ENCODE data around the gene HSDL1. TPM values are rescaled to one million over a fixed set of nuclear protein-coding genes. Genes with fewer than 3 reads are reported as not detected.

Gene HSDL1
- polyA plus RNA-seq, 5 donors: 33.5 to 46.7 (median 44.7) TPM

GRCh38 chr16:84178146-84178765 lies 33.3 kb upstream of the HSDL1 start:
- DNase-seq: no peak

- no peak for DNase-seq
These were observed 32.7 kb upstream of the HSDL1 start for GRCh38 chr16:84177741-84178073.

GRCh38 chr16:84176192-84177053 lies 31.4 kb upstream of the HSDL1 start:
- DNase-seq: no peak

DNA sequence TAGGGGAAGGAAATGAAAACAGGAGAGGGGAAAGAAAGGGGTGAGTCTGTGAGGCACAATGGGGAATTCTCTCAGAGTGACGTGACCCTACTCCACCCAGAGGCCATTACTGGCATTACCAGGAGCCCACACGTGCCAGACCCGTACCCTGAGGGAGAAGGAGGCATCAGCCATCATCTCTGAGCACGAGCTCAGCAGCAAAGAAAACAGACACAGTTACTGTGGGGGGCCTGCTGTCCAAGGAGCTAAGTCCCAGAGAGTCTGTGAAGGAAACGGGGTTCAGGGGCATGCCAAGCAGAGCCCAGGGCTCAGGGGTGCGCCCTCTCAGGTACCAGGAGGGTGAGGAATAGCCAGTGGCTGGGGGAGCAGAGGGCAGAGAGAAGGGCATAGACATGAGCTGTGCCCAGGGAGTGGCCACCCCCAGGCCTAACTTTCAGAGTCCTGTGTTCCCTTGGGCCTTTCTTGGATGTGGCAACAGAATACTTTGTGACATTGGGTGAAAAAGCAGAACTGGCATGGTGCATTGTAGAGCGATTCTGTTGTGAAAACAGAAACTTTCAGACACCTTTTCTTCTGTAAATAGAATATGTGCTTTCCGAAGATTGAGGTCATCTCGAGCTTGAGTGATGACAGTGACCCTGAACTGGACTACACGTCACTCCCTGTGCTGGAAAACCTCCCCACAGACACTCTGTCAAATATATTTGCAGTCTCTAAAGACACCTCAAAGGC lies 30.5 kb upstream of the HSDL1 start:
- DNase-seq: no peak

DNA sequence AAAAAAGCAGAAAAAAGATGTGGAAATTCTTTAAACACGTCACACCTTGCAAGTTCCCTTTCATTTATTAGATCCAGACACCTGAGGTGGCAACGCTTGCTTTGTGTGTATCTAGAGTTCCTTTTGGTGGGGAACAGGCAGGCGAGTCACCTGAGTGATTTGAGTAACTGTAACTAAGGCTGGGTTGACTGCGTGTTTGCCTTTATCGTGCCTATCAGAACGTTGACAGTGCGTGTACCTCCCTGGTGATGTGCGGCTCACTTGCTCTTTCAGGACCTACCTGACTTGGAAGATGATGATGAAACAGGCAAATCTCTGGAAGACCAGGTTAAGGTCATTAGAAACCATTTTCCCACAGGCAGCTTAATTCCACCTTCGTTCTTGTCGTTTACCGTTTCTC lies 29.4 kb upstream of the HSDL1 start:
- DNase-seq: no peak

GRCh38 chr16:84169765-84170310 lies 24.9 kb upstream of the HSDL1 start:
- no peak for DNase-seq

DNA sequence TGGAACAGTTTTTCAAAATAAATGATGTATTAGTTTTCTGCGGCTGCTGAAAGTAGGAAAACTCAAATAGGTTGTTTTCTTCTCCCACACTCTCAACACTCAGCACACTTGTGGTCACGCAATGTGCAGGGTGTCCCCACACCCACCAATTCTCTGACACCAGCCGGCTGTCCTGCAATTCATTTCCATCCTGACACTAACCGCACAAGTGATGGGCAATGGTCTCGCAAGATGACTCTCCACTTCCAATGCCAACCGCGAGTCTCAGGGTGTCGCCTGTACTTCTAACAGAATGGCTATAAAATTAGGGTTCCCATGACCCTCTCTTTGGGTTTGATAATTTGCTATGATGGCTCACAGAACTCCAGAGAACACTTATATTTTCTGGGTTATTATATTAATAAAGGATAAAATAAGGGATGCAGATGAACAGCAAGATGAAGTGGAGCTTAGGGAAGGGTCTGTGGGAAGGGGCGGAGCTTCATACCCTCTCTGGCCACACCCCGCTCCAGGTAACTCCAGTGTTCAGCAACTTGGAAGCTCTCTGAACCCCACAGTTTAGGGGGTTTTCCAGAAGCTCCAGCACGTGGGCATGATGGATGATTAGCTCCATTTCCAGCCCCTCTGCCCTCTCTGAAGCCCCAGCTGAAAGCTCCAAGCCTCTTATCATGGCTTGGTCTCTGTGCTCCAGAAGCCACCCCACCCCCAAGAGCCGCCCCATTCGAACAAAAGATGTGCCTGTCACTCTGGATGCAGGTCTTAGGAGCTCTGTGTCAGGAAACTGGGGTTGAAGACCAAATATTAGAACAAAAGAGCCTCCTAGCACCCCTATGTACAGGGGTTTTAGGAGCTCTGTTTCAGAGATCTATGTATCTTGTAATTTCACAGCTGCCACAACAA lies 22.1 kb upstream of the HSDL1 start:
- DNase-seq: no peak

- DNase-seq: no peak
These were observed 20.8 kb upstream of the HSDL1 start for GRCh38 chr16:84165746-84166145.

- DNase-seq: no peak
These were observed 16.8 kb upstream of the HSDL1 start for GRCh38 chr16:84161801-84162200.

GRCh38 chr16:84161037-84161436 lies 16.1 kb upstream of the HSDL1 start:
- DNase-seq: no peak

DNA sequence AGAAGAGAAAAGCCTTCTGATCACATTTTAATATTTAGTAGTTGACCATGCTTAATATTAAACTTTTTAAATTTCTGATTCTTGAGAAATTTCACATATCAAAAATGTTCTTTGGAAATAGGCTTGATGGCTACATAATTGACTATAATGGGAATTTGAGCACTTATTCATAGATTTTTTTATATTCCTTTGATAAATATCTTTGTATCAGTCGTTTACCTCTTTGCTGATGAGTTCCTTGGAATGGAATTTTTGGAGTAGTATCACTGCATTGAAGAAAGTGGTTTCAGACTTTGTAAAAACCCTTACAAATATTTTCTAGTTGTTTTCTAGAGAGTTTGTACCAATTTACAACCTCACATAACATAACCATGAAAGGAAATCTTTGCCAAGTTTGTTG lies 14.8 kb upstream of the HSDL1 start:
- no peak for DNase-seq

GRCh38 chr16:84159007-84159406 lies 14.0 kb upstream of the HSDL1 start:
- DNase-seq: no peak

DNA sequence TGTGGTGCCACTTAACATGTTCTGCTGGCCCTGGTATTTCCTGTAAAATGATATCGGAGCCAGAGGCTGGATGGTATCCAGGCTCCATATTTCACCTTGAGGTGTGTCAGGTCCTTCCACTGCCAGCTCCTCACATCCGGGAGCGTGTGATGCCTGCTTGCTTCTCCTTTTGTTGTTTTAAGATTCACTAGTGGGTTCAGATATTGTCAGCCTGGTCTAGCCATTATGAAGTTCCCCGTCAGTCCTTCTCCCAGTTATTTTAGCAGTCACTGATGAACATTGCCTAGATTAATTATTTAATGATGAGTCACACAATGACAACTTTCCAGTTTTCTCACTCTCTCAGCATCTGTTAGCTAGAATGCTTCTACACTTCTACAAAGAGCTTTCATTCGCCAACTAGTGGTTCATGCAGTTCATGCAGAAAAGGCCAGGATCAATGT lies 11.4 kb upstream of the HSDL1 start:
- no peak for DNase-seq

DNA sequence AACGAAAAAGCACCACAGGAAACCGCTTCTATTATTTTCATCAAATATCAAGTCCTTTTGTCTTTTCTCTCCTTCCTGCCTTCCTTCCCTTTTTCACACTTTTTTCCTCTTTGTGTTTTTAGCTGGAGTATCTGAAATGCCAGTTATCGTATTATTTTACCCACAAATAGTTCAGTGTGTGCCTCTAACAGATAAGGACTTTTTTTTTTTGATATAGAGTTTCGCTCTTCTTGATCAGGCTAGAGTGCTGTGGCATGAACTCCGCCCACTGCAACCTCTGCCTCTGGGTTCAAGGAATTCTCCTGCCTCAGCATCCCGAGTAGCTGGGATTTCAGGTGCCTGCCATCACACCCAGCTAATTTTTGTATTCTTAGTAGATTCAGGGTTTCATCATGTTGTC lies 10.8 kb upstream of the HSDL1 start:
- no peak for DNase-seq

- no peak for DNase-seq
These were observed 10.2 kb upstream of the HSDL1 start for GRCh38 chr16:84155226-84155625.

DNA sequence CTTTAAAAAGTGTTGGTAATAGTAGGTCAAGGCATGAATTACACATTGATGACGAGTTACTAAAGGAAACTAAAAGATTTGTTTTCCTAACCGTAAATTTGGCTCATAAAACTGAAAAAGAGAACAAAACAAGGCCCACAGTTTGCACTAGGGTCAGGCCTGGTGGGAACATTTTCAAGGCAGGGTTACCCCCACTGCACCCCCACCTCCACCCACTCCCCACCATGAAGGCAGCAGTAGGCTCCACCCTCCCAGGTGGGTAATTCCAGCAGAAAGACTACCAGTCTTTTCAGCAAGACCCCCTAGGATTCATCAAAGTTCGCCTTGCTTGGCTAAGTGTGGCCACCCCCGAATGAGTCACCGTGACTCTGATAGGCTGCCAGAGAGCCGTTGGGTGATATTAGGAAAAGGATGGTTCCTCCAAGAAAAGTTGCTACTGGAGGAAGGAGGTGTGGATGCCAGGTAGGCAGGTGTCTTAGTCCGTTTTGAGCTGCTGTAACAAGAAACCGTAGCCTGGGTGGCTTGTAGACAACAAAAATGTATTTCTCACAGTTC lies 8.8 kb upstream of the HSDL1 start:
- DNase-seq: no peak

DNA sequence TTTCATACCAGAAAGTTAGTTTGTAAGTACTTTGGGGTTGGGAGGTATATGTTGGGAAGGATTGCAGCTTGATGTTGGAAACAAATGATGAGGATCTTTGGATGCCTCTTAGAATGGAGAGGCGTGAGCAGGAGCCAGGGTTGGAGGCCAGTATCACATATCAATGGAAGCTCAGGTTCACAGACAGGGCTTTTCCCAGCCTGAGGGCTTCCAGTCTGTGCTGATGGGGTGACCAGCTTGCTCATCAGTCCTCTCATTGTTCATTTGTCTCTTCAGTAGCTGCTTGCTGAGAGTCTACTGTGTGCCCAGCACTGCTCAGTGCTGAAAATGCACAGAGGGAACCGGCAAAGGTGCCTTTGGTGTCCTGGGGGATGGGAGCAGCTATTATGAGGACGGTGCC lies 5.9 kb upstream of the HSDL1 start:
- DNase-seq: no peak

DNA sequence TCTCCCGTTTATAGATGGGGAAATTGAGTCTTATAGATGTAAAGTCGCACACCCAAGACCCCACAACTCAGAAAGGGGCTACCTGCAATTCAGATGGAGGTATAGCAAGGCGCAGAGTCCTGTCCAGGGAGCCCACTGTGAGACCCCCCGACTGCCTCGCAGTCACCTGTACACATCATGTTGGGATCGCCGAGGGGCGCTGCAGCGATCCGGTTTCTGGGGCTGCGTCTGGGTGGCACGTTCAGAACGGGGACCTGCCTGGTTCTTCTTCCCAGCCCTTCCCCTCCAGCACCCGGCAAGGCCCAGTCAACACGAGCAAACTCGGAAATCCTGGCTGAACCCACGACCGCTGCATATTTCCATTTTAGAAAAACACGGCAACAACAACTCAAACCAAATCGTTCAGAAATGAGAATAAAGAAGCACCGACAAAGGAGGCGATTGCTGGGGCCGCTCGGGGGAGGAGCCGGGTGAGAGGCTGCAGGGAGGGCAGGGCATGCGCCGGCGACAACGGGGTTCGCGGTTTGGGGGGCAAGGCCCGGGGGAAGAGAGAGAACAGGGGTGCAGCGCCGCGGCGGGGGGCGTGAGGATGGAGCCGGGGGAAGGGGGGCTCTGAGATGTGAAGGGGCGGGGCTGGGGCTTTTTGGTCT lies 643 bp downstream of the HSDL1 start:
- peak in 1 of 2 donors; percentile 25 for DNase-seq

- DNase-seq: no peak
These were observed 1.2 kb downstream of the HSDL1 start for GRCh38 chr16:84143784-84144199.

- no peak for DNase-seq
These were observed 1.9 kb downstream of the HSDL1 start for GRCh38 chr16:84143081-84143480.
